H9 (cell line): ENCODE results near the gene SOX1. TPM values are rescaled to one million over a fixed set of nuclear protein-coding genes. Genes with fewer than 3 reads are reported as not detected.

Experiments
- DNase-seq: peaks from one replicate; pipeline ENCODE4 v3.0.0-alpha.2; 2017
- H2AFZ ChIP-seq: one replicate; pipeline ENCODE4 v1.6.1; 2013; ENCODE audit warnings: mild to moderate bottlenecking, low read length, control low read depth, moderate library complexity
- H2AK5ac ChIP-seq: 2 replicates; pipeline ENCODE4 v1.6.1; 2013; ENCODE audit warnings: low read length, control low read depth, mixed read lengths; ENCODE audit not compliant: insufficient read length
- H2BK120ac ChIP-seq: one replicate; pipeline ENCODE4 v1.6.1; 2013; ENCODE audit warnings: low read depth, mild to moderate bottlenecking, low read length, control low read depth, inconsistent platforms; ENCODE audit not compliant: poor library complexity, severe bottlenecking
- H2BK12ac ChIP-seq: 2 replicates; pipeline ENCODE4 v1.6.1; 2013; ENCODE audit warnings: low read length, control low read depth, mixed read lengths, low read depth; ENCODE audit not compliant: insufficient read length
- H2BK15ac ChIP-seq: 2 replicates; pipeline ENCODE4 v1.6.1; 2013; ENCODE audit warnings: low read depth, low read length, control low read depth
- H2BK20ac ChIP-seq: one replicate; pipeline ENCODE4 v1.6.1; 2013; ENCODE audit warnings: low read depth, mild to moderate bottlenecking, low read length, control low read depth, inconsistent platforms; ENCODE audit not compliant: poor library complexity, severe bottlenecking
- H2BK5ac ChIP-seq: 2 replicates; pipeline ENCODE4 v1.6.1; 2013; ENCODE audit warnings: low read length, control low read depth, mixed read lengths; ENCODE audit not compliant: insufficient read length
- H3K14ac ChIP-seq: 2 replicates; pipeline ENCODE4 v1.6.1; 2013; ENCODE audit warnings: low read length, control low read depth; ENCODE audit not compliant: insufficient read depth
- H3K18ac ChIP-seq: 2 replicates; pipeline ENCODE4 v1.6.1; 2013; ENCODE audit warnings: low read depth, mild to moderate bottlenecking, mixed read lengths, low read length, control low read depth; ENCODE audit not compliant: insufficient read length
- H3K23ac ChIP-seq: 2 replicates; pipeline ENCODE4 v1.6.1; 2013; ENCODE audit warnings: low read length, control low read depth, mixed read lengths, low read depth; ENCODE audit not compliant: insufficient read length
- H3K23me2 ChIP-seq: 2 replicates; pipeline ENCODE4 v1.6.1; 2013; ENCODE audit warnings: low read depth, mild to moderate bottlenecking, mixed read lengths, low read length, control low read depth; ENCODE audit not compliant: insufficient read length, poor library complexity, severe bottlenecking
- H3K27ac ChIP-seq: 2 replicates; pipeline ENCODE4 v1.5.1; 2013; ENCODE audit warnings: low read length, control low read depth, mixed read lengths, low read depth; ENCODE audit not compliant: insufficient read length
- H3K27me3 ChIP-seq: 2 replicates; pipeline ENCODE4 v1.6.1; 2013; ENCODE audit warnings: low read length, control low read depth, inconsistent platforms; ENCODE audit not compliant: insufficient read depth
- H3K4ac ChIP-seq: 2 replicates; pipeline ENCODE4 v1.6.1; 2013; ENCODE audit warnings: low read depth, mild to moderate bottlenecking, control low read depth, inconsistent platforms, low read length, moderate library complexity
- H3K4me1 ChIP-seq: 2 replicates; pipeline ENCODE4 v1.6.1; 2013; ENCODE audit warnings: low read length, control low read depth, inconsistent platforms; ENCODE audit not compliant: insufficient read depth
- H3K4me2 ChIP-seq: 2 replicates; pipeline ENCODE4 v1.6.1; 2013; ENCODE audit warnings: low read length, control low read depth, mixed read lengths; ENCODE audit not compliant: insufficient read length, insufficient read depth
- H3K56ac ChIP-seq: 2 replicates; pipeline ENCODE4 v1.6.1; 2013; ENCODE audit warnings: low read depth, mild to moderate bottlenecking, mixed read lengths, low read length, control low read depth; ENCODE audit not compliant: insufficient read length
- H3K79me1 ChIP-seq: 2 replicates; pipeline ENCODE4 v1.6.1; 2013; ENCODE audit warnings: low read depth, mild to moderate bottlenecking, moderate library complexity, low read length, control low read depth, inconsistent platforms; ENCODE audit not compliant: insufficient read depth, poor library complexity, severe bottlenecking
- H3K79me2 ChIP-seq: 2 replicates; pipeline ENCODE4 v1.6.1; 2013; ENCODE audit warnings: low read length, control low read depth, inconsistent platforms; ENCODE audit not compliant: insufficient read depth
- H3K9ac ChIP-seq: 2 replicates; pipeline ENCODE4 v1.6.1; 2013; ENCODE audit warnings: low read length, control low read depth, mixed read lengths; ENCODE audit not compliant: insufficient read length; ENCODE audit errors: extremely low read depth
- H3K9me3 ChIP-seq: one replicate; pipeline ENCODE4 v1.6.1; 2013; ENCODE audit warnings: low read depth, low read length, inconsistent platforms; ENCODE audit not compliant: control insufficient read depth
- H3T11ph ChIP-seq: one replicate; pipeline ENCODE4 v1.6.1; 2013; ENCODE audit warnings: mild to moderate bottlenecking, low read length, control low read depth, inconsistent platforms
- H4K20me1 ChIP-seq: one replicate; pipeline ENCODE4 v1.6.1; 2013; ENCODE audit not compliant: control insufficient read depth, insufficient read length, insufficient read depth
- H4K5ac ChIP-seq: 2 replicates; pipeline ENCODE4 v1.6.1; 2013; ENCODE audit warnings: low read depth, mild to moderate bottlenecking, mixed read lengths, low read length, control low read depth; ENCODE audit not compliant: insufficient read length
- H4K8ac ChIP-seq: replicated peaks from 2 replicates; pipeline ENCODE4 v1.6.1; 2013; ENCODE audit warnings: low read length, control low read depth, mixed read lengths, low read depth; ENCODE audit not compliant: insufficient read length
- H4K91ac ChIP-seq: 2 replicates; pipeline ENCODE4 v1.6.1; 2013; ENCODE audit warnings: low read depth, mild to moderate bottlenecking, moderate library complexity, mixed read lengths, low read length, control low read depth; ENCODE audit not compliant: insufficient read length
- H3K27ac Mint-ChIP-seq, 3 experiments: 2 replicates in 2 of 3; 3 replicates in 1 of 3; pipeline ENCODE4 v1.8.0; 2020 to 2021; ENCODE audit warnings: mixed read lengths in 3 of 3, mild to moderate bottlenecking in 1 of 3, moderate library complexity in 1 of 3
- H3K27me3 Mint-ChIP-seq: 2 replicates; pipeline ENCODE4 v1.8.0; 2021; ENCODE audit warnings: low read depth, mild to moderate bottlenecking, moderate library complexity, mixed read lengths
- H3K36me3 Mint-ChIP-seq, 3 experiments: 2 replicates in 2 of 3; 3 replicates in 1 of 3; pipeline ENCODE4 v1.8.0; 2020 to 2021; ENCODE audit warnings: low read depth in 3 of 3, mixed read lengths in 3 of 3; ENCODE audit not compliant: insufficient read depth in 1 of 3
- H3K4me1 Mint-ChIP-seq, 2 experiments: 2 replicates each; pipeline ENCODE4 v1.8.0; 2020; ENCODE audit warnings: mixed read lengths in 2 of 2
- H3K4me3 Mint-ChIP-seq, 2 experiments: 2 replicates in 1 of 2; 3 replicates in 1 of 2; pipeline ENCODE4 v1.8.0; 2020 to 2021; ENCODE audit warnings: mild to moderate bottlenecking in 2 of 2, mixed read lengths in 2 of 2, moderate library complexity in 1 of 2
- H3K9me3 Mint-ChIP-seq, 2 experiments: 2 replicates in 1 of 2; 3 replicates in 1 of 2; pipeline ENCODE4 v1.8.0; 2020; ENCODE audit warnings: mild to moderate bottlenecking in 2 of 2, mixed read lengths in 2 of 2, moderate library complexity in 1 of 2
- CTCF ChIP-seq: fragments of 200-600 bp; sonication (generic); conservative IDR thresholded peaks from 3 replicates; pipeline ENCODE4 v1.8.0; 2021; ENCODE audit warnings: antibody characterized with exemption, mild to moderate bottlenecking
- WGBS: extraction: QIAGEN DNeasy Blood & Tissue Kit; methylation state at CpG from one replicate; pipeline ENCODE4 v1.1.7; 2013; ENCODE audit warnings: missing lambda C conversion rate, low lambda C conversion rate, mixed read lengths; ENCODE audit not compliant: insufficient read length; ENCODE audit errors: extremely low coverage; 5-methylcytosine and 5-hydroxymethylcytosine counted together
- total RNA-seq: library from RNA; stranded (reverse); gene quantifications from 2 replicates; pipeline ENCODE4 v1.2.1, GENCODE V29; 2021

SOX1 gene
- total RNA-seq, 1 experiment from 2014 or later, result 0.17 TPM

GRCh38 chr13:112098699-112099098 is 31.8 kb downstream of the SOX1 start:
- H3K79me1 ChIP-seq, result no peaks in the 10 kb centered on the region
- no peak overlapping the region for H3K4me2 ChIP-seq
- no peaks in the 10 kb centered on the region for H3K79me2 ChIP-seq
- H2BK5ac ChIP-seq, result no peak overlapping the region
- no peak overlapping the region for H3T11ph ChIP-seq
- no peak overlapping the region for H2BK12ac ChIP-seq
- peaks cover 14% of the 10 kb centered on the region; the same call in 1 of the 2 replicates for H3K27me3 ChIP-seq
- H3K56ac ChIP-seq, result no peak overlapping the region
- H4K8ac ChIP-seq, result no peak overlapping the region
- Mint-ChIP-seq H3K9me3 (no peaks in the 10 kb centered on the region; a peak in 1 of 5 replicates), H3K4me3 (no peak overlapping the region), H3K36me3 (no peaks in the 10 kb centered on the region; a peak in 1 of 7 replicates), H3K4me1 (peaks cover 27 to 30% of the 10 kb centered on the region in 2 experiments), H3K27me3 (peaks cover 94% of the 10 kb centered on the region), H3K27ac (no peak overlapping the region)
- H2AFZ ChIP-seq, result no peak overlapping the region
- WGBS, result no CpG with 5 or more reads among the region's 9 CpGs
- H2BK15ac ChIP-seq, result no peak overlapping the region
- no peak overlapping the region for H3K23ac ChIP-seq
- no peak overlapping the region for H4K91ac ChIP-seq
- H3K18ac ChIP-seq, result no peak overlapping the region
- H2BK20ac ChIP-seq, result no peak overlapping the region
- H3K4me1 ChIP-seq, result no peaks in the 10 kb centered on the region
- no peaks in the 10 kb centered on the region for H3K9me3 ChIP-seq
- no peak overlapping the region for H3K9ac ChIP-seq
- H4K5ac ChIP-seq, result no peak overlapping the region
- no peak overlapping the region for H2BK120ac ChIP-seq
- H4K20me1 ChIP-seq, result no peaks in the 10 kb centered on the region
- DNase-seq, result no peak
- no peaks in the 10 kb centered on the region for H3K23me2 ChIP-seq
- no peak overlapping the region for H3K27ac ChIP-seq
- TF ChIP-seq CTCF, result no peak
- no peak overlapping the region for H3K14ac ChIP-seq
- no peak overlapping the region for H2AK5ac ChIP-seq
- H3K4ac ChIP-seq, result no peak overlapping the region
